Activated T-helper 1 cell treated with anti-CD3 and anti-CD28 coated beads, Interleukin-2, amount 50 U/mL, for 16 hours (primary cell): Measurements from ENCODE around the gene WBP4.
"Not testable (repeated sequence)": the region's sequence is repeated elsewhere in the genome, so short reads cannot be mapped to it uniquely, and the experiment has no call there.

Experiments used
- DNase-seq, 2 donors: peaks; one replicate each; pipeline ENCODE4 v3.0.0-alpha.2; 2020; ENCODE audit warnings: low read depth in 1 of 2, low spot score in 1 of 2

The WBP4 gene

GRCh38 chr13:41061075-41061913 lies at the start of gene WBP4:
Gene WBP4, plus strand, starts transcription at chr13:41061509. Its CDS starts 165 bp downstream, at chr13:41061674.
- peak; percentile 69 to 73 for DNase-seq

GRCh38 chr13:41012536-41012935 lies 48.8 kb upstream of the WBP4 start:
- DNase-seq, result no peak

- no peak for DNase-seq
Observed at GRCh38 chr13:41013835-41014234, 47.5 kb upstream of the WBP4 start.

GRCh38 chr13:41015920-41016319 lies 45.4 kb upstream of the WBP4 start:
- DNase-seq, result no peak

GRCh38 chr13:41017159-41017558 lies 44.1 kb upstream of the WBP4 start:
- no peak for DNase-seq

GRCh38 chr13:41017817-41018601 lies 43.3 kb upstream of the WBP4 start:
- no peak for DNase-seq

GRCh38 chr13:41018602-41018948 lies 42.7 kb upstream of the WBP4 start:
- no peak for DNase-seq

GRCh38 chr13:41019011-41019487 lies 42.3 kb upstream of the WBP4 start, which contains the start of gene ELF1:
Gene ELF1, minus strand, starts transcription at chr13:41019316. Its CDS starts 37,262 bp downstream, at chr13:40982054.
- peak in 1 of 2 donors; percentile 30 for DNase-seq

- DNase-seq, result no peak
Observed at GRCh38 chr13:41019578-41020347, 41.5 kb upstream of the WBP4 start.

- no peak for DNase-seq
Observed at GRCh38 chr13:41025518-41025917, 35.8 kb upstream of the WBP4 start.

- no peak for DNase-seq
Observed at GRCh38 chr13:41026788-41027187, 34.5 kb upstream of the WBP4 start.

GRCh38 chr13:41028051-41028450 lies 33.3 kb upstream of the WBP4 start:
- DNase-seq, result no peak

GRCh38 chr13:41029629-41030028 lies 31.7 kb upstream of the WBP4 start:
- DNase-seq, result no peak

GRCh38 chr13:41032691-41033376 lies 28.5 kb upstream of the WBP4 start:
- no peak for DNase-seq

- DNase-seq, result no peak
Observed at GRCh38 chr13:41034382-41034781, 26.9 kb upstream of the WBP4 start.

- no peak for DNase-seq
Observed at GRCh38 chr13:41034881-41035280, 26.4 kb upstream of the WBP4 start.

GRCh38 chr13:41036557-41036956 lies 24.8 kb upstream of the WBP4 start:
- not testable (repeated sequence) for DNase-seq

GRCh38 chr13:41039746-41040145 lies 21.6 kb upstream of the WBP4 start:
- no peak for DNase-seq

- no peak for DNase-seq
Observed at GRCh38 chr13:41040584-41041334, 20.6 kb upstream of the WBP4 start.

- DNase-seq, result not testable (repeated sequence)
Observed at GRCh38 chr13:41042419-41042818, 18.9 kb upstream of the WBP4 start.
